Measurements from ENCODE around the gene NT5C1B.

Gene NT5C1B

GRCh38 chr2:18550433-18550832 lies 38.9 kb downstream of the NT5C1B start:
- DNase-seq = no peak

DNA sequence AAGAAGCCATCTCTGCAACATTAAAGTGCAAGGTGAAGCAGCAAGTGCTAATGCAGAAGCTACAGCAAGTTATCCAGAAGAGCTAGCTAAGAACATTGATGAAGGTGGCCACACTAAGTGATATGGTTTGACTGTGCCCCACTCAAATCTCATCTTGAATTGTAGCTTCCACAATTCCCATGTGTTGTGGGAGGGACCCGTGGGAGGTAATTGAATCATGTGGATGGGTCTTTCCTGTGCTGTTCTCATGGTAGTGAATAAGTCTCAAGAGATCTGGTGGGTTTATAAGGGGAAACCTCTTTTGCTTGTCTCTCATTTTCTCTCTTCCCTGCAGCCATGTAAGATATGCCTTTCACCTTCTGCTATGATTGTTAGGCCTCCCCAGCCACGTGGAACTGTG lies 40.3 kb downstream of the NT5C1B start:
- DNase-seq = no peak

- no peak for DNase-seq
Observed at GRCh38 chr2:18548621-18549020, 40.7 kb downstream of the NT5C1B start.

GRCh38 chr2:18546567-18546966 lies 42.8 kb downstream of the NT5C1B start:
- DNase-seq = no peak

DNA sequence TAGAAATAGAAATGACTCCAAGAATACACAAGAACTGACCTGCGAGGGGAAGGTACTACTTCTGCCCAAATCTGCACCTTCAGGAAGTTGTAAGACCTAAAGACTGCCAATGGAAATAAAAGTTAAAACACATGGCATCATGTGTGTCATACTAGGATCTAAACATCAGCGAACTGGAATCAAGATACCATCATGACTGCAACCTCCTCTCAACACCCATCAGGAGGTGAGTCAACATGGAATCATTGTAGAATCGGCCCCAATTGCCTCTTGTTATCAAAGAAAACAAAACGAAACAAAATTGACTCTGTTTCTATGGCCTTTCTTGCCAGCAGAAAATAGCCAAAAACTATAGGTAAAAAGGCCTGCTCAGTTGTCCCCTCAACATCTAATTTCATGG lies 44.0 kb downstream of the NT5C1B start:
- no peak for DNase-seq

DNA sequence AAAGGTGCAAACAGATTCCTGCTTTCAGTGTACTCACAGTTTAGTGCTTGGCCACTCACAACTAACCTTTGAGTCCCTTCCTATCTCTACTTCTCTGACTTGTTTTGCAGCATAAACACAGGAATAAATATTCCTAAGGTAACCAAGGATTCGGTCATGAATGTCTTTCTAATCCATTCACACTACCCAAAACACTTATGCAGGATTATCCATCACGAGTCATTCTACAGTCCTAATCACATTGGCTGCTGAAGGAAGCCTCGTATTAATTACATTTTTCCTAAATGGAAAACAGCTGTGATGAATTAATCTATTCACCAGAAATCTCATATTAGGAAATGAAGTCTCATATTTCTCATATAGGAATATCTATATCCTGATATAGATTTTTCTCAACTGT lies 45.2 kb downstream of the NT5C1B start:
- no peak for DNase-seq

DNA sequence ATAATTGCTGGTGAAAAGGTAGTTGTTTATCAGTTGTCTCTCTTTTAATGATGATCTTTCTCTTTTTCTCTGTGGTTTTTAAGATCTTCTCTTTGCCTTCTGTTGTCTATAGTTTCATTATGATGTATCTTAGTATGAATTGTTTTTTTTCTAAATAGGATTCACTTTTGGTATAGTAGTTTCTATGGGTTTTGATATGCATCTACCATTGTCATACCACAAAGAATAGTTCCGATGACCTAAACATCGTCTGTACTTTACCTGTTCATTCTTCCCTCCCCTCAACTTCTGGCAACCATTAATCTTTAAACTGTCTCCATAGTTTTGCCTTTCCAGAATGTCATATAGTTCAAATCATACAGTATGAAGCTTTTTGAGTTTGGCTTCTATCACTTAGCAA lies 48.5 kb downstream of the NT5C1B start:
- DNase-seq = no peak

GRCh38 chr2:18536697-18537096 lies 52.7 kb downstream of the NT5C1B start:
- DNase-seq = no peak

DNA sequence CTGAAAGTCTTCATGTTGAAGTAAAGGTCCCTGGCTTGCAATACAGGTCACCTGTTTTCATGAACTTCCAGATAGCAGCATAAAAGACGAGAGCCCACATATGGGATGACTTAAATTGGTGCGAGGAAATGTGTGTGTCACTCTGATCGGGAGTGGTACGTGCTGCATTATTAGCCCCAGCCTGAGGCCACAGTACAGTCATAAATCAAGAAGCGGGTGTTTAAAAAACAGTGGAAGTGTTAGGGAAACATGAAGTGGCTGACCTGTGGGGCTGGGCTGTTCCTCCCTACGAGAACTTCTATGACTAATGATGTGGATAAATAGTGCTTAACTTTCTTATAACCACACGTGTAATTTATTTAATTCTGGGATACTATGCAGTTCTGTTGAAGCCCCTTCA lies 53.3 kb downstream of the NT5C1B start:
- no peak for DNase-seq

DNA sequence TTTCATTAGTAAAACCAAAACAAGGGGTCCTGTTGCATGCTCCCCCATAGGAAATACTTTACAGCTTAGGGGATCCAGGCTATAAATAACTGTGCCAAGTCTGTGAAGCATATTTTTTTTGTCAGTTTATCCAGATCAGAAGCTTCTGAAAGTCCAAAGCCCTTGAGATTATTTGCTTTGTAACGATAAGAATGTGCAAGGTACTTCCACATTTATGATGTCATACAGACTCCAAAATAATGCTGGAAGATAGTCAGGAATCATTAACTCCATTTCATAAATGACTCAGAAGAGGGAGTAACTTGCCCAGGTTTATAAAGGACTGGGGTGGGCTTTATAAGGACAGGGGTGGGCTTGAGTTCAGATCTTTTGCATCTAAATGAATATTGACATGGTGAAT lies 58.2 kb downstream of the NT5C1B start:
- DNase-seq = no peak

- DNase-seq = no peak
Observed at GRCh38 chr2:18527822-18528221, 61.5 kb downstream of the NT5C1B start.

- no peak for DNase-seq
Observed at GRCh38 chr2:18527326-18527725, 62.0 kb downstream of the NT5C1B start.

- DNase-seq = no peak
Observed at GRCh38 chr2:18526429-18526828, 62.9 kb downstream of the NT5C1B start.

DNA sequence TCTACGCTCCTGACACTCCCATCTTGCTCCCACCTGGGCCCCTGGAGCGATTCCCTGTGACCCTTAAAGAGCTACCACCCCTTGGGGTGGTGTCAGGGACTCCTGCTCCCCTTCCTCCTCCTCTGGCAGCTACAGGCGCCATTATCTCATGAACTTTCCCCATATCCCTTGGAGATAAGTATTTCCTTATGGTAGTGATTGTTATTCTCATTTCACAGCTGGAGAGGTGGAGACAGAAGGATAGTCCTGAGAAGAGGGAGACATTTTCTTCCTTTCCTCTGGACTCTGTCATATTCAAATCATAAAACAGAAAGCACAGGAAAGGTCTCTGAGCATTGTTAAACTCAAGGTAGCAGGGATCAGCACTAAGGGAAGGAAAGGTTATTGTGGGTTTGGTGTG lies 63.5 kb downstream of the NT5C1B start:
- DNase-seq = no peak

DNA sequence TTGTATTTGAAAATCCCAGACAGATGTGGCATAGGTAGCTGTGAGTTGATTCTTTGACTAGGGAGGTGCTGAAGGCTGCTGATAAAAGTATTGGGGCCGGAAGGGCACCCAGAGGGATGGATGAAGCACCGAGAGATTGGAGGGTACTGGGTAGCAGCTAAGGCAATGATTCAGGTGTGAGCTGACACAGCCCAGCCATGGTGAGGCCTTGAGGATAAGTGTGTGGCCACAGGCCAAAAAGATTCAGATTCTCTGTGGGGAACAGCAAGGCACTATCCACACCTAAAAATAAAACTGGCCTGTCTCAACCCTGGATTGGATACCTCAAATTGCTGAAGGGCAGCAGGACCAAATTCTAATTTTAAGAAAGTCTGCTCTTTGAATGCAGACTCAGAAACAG lies 64.1 kb downstream of the NT5C1B start:
- DNase-seq = no peak

DNA sequence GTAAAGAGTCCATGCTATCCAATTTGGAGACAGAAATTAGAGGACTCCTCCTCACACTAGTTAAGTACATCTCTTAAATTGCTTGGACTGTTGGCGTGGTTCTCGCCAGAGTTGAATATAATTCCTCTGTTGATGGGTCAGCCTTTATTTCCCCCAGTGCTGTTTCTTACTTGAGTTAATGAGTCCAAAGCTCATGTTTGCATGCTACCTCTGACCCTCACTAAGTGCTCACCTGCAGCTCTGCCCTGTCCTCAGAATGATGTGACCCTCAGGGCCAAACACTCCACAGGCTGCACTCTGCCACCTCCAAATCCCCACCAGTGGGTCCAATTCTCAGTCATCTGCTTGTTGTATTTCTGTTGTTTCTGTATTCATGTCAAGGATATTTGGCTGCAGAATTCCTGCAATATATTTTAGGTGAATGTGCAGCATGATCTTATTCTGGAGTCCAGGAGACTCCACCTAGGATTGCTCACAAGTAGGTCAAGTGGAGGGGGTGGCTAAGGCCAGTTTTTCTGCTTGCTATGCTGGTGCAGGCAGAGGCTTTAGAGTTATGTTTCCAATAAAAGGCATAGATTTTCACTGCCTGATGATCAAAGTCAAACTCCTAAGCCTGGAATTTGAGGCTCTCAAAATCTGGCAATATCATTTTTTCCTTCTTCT lies 66.8 kb downstream of the NT5C1B start:
- DNase-seq = no peak

DNA sequence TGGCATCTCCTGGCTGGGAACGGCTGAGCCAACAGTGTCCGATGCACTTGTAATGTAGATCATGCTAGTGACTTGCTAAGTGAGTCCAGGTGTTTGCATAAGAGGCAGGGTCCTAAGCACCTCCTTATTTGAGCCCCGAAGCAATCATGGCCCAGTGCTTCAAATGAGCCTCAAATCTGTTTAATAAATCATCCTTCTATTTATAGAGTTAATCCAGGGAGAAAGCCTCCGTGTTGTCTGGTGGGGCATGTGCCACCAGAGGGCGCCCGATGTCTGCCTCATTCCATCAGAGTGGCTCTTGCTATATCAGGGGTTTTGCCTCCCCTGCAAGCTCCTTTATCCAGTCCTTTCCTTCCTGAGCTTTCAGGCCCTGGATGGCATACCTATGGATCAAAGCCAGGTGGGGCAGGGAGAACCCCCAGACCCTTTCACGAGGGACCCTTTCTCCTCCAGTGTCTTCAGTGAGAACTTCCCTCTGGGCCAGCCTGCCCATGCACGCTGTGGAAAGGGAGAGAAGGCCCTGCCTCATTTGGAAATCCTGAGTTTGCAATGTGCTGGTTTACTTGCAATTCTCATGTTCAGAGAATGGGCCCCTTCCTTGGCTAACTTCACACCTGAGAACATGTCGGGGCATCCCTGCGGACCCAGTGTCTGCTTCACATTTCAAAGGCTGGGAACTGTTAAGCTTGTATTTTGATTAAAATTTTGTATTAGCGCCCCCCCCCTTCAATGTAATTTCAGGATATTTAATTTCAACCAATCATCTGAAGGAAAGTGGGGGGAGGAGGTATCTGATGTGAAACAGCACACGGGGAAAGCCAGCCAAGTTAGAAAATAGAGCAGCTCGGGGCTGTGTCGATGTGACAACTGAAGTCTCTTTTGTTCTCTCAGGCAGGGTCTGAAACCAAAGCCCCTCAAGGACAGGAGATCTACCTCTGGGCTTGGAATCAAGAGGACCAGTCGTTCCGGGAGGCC lies 68.6 kb downstream of the NT5C1B start:
- DNase-seq = peak; percentile 82

DNA sequence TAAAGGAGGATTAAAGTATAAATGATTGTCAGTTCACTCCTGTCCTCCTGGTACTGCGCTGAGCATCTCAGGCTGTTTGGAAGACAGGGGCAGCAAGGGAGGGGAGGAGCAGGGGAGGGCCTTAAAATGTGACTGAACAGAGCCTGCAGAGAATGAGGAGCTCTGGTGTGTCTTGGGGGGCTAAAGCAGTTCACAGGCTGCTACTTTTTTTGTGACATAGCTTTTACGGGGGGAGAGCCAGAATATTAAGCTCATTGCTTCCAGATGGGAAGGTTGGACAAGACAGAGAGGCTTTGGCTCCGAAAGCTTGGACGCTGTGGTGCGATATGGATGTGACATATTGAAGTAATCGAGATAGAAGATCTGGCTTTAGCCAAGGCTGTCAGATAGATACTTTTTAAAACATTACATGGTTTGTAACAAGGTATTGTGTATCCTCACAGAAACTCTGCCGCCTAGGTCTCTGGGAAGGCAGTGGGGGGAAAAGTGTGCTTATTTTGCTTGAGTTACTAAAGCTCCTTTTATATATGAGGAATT lies 69.4 kb downstream of the NT5C1B start:
- DNase-seq = no peak

DNA sequence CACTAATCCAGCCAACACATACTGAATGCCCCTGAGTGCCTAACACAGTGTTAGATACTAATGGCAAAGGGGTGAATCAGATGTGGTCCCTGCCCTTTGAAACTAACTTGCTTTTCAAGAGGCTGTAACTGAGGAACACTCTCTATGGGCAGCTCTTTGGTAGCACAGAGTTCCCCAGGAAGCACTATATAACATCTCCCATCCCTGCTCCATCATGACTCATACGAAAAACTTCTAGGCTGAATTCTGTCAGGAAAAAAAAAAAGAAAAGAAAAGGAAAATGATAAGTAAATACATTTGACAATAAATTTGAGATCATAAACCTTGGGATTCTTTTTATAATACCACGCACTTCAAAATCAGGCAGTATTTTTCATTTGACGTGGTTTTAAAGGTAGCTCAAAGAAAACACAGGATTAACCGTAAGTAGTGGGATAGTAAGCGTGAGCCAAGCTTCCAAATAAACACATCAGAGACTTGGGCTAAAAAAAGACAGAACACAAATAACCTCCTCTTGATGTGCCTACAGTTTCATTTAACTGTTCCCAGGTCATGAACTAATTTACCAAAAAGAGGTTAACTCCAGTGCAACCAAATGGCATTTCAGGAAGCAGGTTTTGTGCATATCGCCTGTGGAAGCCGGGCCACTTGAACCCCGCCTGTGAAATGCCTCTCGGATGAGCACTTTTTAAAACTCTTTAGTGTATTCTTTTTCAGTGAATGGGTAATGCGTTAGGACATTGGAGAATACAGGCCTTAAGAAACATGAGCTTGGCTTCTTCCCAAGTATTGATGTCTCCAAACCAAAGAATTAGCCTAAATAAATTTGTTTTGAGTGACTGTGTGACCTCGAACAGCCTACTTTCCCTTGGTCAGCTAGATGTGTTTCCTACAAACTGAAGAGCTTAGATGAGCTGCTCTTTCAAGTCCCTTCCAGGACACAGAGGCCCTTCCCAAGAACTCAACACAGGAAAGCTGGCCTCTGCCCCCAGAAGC lies 71.0 kb downstream of the NT5C1B start:
- DNase-seq = no peak

DNA sequence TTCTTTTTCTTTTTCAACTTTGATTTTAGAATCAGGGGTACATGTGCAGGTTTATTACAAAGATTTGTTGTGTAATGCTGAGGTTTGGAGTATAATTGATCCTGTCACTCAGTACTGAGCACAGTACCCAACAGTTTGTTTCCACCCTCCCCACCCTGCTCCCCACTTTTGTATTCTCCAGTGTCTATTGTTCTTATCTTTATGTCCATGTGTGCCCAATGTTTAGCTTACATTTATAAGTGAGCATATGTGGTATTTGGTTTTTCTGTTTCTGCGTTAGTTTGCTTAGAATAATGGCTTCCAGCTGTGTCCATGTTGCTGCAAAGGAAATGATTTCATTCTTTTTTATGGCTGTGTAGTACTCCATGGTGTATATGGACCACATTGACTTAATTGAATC lies 72.0 kb downstream of the NT5C1B start:
- no peak for DNase-seq

DNA sequence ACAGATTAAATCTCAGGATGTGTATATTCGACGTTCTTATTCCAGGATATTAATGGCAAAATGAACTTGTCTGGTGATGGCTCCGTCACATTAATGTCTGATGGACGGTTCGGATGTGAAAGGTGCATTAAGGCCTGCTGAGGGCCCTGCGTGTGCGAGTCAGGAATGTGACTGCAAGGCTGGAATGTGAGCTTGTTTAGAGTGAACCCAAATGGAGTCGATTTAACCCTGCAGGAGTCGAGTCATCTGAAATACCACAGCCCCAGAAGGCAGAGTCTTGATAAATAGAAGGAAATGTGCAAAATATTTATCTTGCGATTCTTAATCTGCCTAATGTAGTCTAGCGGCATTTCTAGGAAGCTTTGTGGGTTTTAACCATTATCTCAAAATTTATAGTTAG lies 73.3 kb downstream of the NT5C1B start:
- no peak for DNase-seq

DNA sequence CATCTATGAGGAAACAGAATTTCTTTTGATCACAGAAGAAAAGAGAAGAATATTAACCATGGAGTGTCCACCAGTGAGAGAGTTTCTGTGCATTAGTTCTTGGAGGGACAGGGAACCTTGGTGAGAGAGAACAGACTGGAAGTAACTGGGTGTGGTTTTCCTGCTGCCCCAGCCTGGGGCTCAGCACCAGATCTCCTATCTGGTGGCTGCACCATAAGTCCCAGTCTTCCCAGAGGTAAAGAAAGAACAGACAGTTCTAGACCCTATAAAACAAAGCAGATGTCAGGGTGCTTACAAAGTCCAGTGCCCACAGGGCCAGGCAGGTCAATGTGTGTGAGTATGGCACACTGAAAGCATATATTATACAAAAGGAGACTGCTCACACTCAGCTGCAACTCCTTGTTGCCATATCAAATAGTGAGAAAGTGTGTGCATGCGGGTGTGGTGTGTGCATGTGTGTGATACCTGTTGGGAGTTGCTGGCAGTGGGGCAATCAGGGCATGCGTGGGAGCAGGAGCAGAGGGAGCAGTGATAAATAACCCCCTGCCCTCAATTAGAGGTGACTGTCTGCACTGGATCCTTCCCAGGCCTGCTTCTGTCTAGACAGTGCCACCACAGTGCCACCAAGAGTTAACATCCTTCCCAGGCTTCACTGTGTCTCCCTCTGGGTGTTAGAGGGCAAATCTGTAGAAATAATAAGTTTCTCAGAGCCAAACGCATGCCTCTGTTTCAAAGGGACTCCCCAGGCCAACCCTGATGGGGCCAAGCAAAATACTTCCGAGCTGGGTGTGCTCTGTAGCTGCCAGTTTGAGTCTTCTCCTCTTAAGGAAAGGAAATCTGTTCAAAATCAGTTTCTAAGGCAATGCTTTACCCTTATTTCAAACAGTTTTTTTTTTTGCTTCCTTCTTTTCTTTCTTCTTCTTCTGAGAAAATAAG lies 74.6 kb downstream of the NT5C1B start:
- no peak for DNase-seq
